Smooth muscle cell (in vitro differentiated cells): ENCODE data around the gene NAV2. TPM values are rescaled to one million over a fixed set of nuclear protein-coding genes. Genes with fewer than 3 reads are reported as not detected.
A peak's percentile ranks its signal among the peaks of the same experiment; 100 is the strongest.

Experiments
- DNase-seq: peaks from one replicate; lab custom pipeline; 2025; ENCODE audit not compliant: unreplicated experiment; lab: John Stamatoyannopoulos, UW
- H2AFZ ChIP-seq: fragments of 200-600 bp; sonication (generic); 2 replicates; pipeline ENCODE4 v1.6.0; 2016; ENCODE audit warnings: antibody characterized with exemption, low read depth, mild to moderate bottlenecking
- H3F3A ChIP-seq: fragments of 200-600 bp; sonication (generic); 2 replicates; pipeline ENCODE4 v1.6.0; 2017; ENCODE audit warnings: antibody characterized with exemption, low read depth
- H3K27ac ChIP-seq: fragments of 200-600 bp; sonication (generic); 2 replicates; pipeline ENCODE4 v1.5.1; 2016; ENCODE audit warnings: low read depth, mild to moderate bottlenecking
- H3K27me3 ChIP-seq: fragments of 200-600 bp; sonication (generic); 2 replicates; pipeline ENCODE4 v1.6.1; 2016; ENCODE audit warnings: low read depth, mild to moderate bottlenecking
- H3K36me3 ChIP-seq: fragments of 200-600 bp; sonication (generic); 2 replicates; pipeline ENCODE4 v1.5.1; 2016; ENCODE audit warnings: low read depth
- H3K4me1 ChIP-seq: fragments of 200-600 bp; sonication (generic); 2 replicates; pipeline ENCODE4 v1.5.1; 2016; ENCODE audit warnings: low read depth
- H3K4me2 ChIP-seq: fragments of 200-600 bp; sonication (generic); 2 replicates; pipeline ENCODE4 v1.6.0; 2016; ENCODE audit warnings: mild to moderate bottlenecking
- H3K4me3 ChIP-seq: fragments of 200-600 bp; sonication (generic); 2 replicates; pipeline ENCODE4 v1.5.1; 2016; ENCODE audit warnings: mild to moderate bottlenecking
- H3K79me2 ChIP-seq: fragments of 200-600 bp; sonication (generic); 2 replicates; pipeline ENCODE4 v1.6.0; 2016; ENCODE audit warnings: low read depth, mild to moderate bottlenecking
- H3K9ac ChIP-seq: fragments of 200-600 bp; sonication (generic); 2 replicates; pipeline ENCODE4 v1.6.0; 2016; ENCODE audit warnings: low read depth
- H3K9me3 ChIP-seq: fragments of 200-600 bp; sonication (generic); replicated peaks from 2 replicates; pipeline ENCODE4 v1.5.1; 2016; ENCODE audit warnings: low read depth
- H4K20me1 ChIP-seq: fragments of 200-600 bp; sonication (generic); 2 replicates; pipeline ENCODE4 v1.6.0; 2016; ENCODE audit warnings: low read depth
- WGBS: methylation state at CpG from one replicate; pipeline ENCODE4 v1.1.7; 2016; ENCODE audit warnings: low lambda C conversion rate; 5-methylcytosine and 5-hydroxymethylcytosine counted together
- polyA plus RNA-seq: library from polyadenylated mRNA; unstranded; fragments of >200 nt; fragmentation: Nextera tagmentation; extraction: Ambion mirVana; gene quantifications from 2 replicates; pipeline ENCODE4 v1.2.1, GENCODE V29; 2016
- total RNA-seq: library from RNA; depleted of rRNA; stranded (reverse); fragments of >200 nt; gene quantifications from 2 replicates; pipeline ENCODE4 v1.2.3, GENCODE V29; 2014
- TF ChIP-seq, protein P1 (sequence below): fragments of 200-600 bp; sonication (generic); IDR thresholded peaks from 2 replicates; pipeline ENCODE4 v1.5.1; 2017; ENCODE audit warnings: borderline replicate concordance, mild to moderate bottlenecking, antibody characterized with exemption; ENCODE audit not compliant: insufficient read depth, poor library complexity, severe bottlenecking

The NAV2 gene
- total and polyA plus RNA-seq, 2 experiments from 2014 or later: 14.1 to 67.5 TPM

GRCh38 chr11:19954899-19955298, 242.3 kb downstream of the NAV2 start:
- TF ChIP-seq, protein P1, sequence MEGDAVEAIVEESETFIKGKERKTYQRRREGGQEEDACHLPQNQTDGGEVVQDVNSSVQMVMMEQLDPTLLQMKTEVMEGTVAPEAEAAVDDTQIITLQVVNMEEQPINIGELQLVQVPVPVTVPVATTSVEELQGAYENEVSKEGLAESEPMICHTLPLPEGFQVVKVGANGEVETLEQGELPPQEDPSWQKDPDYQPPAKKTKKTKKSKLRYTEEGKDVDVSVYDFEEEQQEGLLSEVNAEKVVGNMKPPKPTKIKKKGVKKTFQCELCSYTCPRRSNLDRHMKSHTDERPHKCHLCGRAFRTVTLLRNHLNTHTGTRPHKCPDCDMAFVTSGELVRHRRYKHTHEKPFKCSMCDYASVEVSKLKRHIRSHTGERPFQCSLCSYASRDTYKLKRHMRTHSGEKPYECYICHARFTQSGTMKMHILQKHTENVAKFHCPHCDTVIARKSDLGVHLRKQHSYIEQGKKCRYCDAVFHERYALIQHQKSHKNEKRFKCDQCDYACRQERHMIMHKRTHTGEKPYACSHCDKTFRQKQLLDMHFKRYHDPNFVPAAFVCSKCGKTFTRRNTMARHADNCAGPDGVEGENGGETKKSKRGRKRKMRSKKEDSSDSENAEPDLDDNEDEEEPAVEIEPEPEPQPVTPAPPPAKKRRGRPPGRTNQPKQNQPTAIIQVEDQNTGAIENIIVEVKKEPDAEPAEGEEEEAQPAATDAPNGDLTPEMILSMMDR: no peak
- DNase-seq: no peak
- peaks cover 28% of the 10 kb centered on the region for H3F3A ChIP-seq
- H3K27ac ChIP-seq: no peak overlapping the region
- H2AFZ ChIP-seq: no peak overlapping the region
- peaks cover 41% of the 10 kb centered on the region for H3K4me1 ChIP-seq
- H3K4me2 ChIP-seq: no peak overlapping the region
- no peaks in the 10 kb centered on the region for H3K27me3 ChIP-seq
- no peaks in the 10 kb centered on the region for H4K20me1 ChIP-seq
- H3K36me3 ChIP-seq: no peaks in the 10 kb centered on the region
- no peak overlapping the region for H3K9ac ChIP-seq
- no peaks in the 10 kb centered on the region for H3K79me2 ChIP-seq
- H3K9me3 ChIP-seq: no peaks in the 10 kb centered on the region
- no peak overlapping the region for H3K4me3 ChIP-seq

- no peaks in the 10 kb centered on the region for H3K27me3 ChIP-seq
- H3K4me1 ChIP-seq: peaks cover 41% of the 10 kb centered on the region
- H3K4me3 ChIP-seq: no peak overlapping the region
- H3K36me3 ChIP-seq: no peaks in the 10 kb centered on the region
- H2AFZ ChIP-seq: no peak overlapping the region
- peaks cover 28% of the 10 kb centered on the region for H3F3A ChIP-seq
- TF ChIP-seq, protein P1: no peak
- H3K4me2 ChIP-seq: no peak overlapping the region
- H3K79me2 ChIP-seq: no peaks in the 10 kb centered on the region
- DNase-seq: no peak
- WGBS: 52% methylated on average over 7 of the region's 7 CpGs
- H3K27ac ChIP-seq: no peak overlapping the region
- H3K9ac ChIP-seq: no peak overlapping the region
- H4K20me1 ChIP-seq: no peaks in the 10 kb centered on the region
- no peaks in the 10 kb centered on the region for H3K9me3 ChIP-seq
Observed at GRCh38 chr11:19955660-19956059, 243.0 kb downstream of the NAV2 start.

GRCh38 chr11:19956228-19956627, 243.6 kb downstream of the NAV2 start:
- Histone ChIP-seq H3K4me2 (no peak overlapping the region), H2AFZ (no peak overlapping the region), H3F3A (peaks cover 28% of the 10 kb centered on the region), H3K36me3 (no peaks in the 10 kb centered on the region), H3K9ac (no peak overlapping the region), H3K27me3 (no peaks in the 10 kb centered on the region), H3K4me3 (no peak overlapping the region), H3K79me2 (no peaks in the 10 kb centered on the region), H3K4me1 (peaks cover 41% of the 10 kb centered on the region), H3K9me3 (no peaks in the 10 kb centered on the region), H3K27ac (no peak overlapping the region), H4K20me1 (no peaks in the 10 kb centered on the region)
- DNase-seq: no peak
- TF ChIP-seq, protein P1: no peak
- 97% methylated on average over 3 of the region's 4 CpGs for WGBS

GRCh38 chr11:19957294-19957943, 244.8 kb downstream of the NAV2 start:
- Histone ChIP-seq H3K79me2 (no peaks in the 10 kb centered on the region), H3F3A (peaks cover 23% of the 10 kb centered on the region), H3K4me3 (no peak overlapping the region), H3K4me1 (peaks cover 32% of the 10 kb centered on the region), H3K9me3 (no peaks in the 10 kb centered on the region), H2AFZ (no peak overlapping the region), H3K9ac (peak overlapping the region; percentile 69), H3K27ac (peak overlapping the region; percentile 97), H3K4me2 (peak overlapping the region; percentile 75), H4K20me1 (no peaks in the 10 kb centered on the region), H3K36me3 (no peaks in the 10 kb centered on the region), H3K27me3 (no peaks in the 10 kb centered on the region)
- DNase-seq: no peak
- TF ChIP-seq, protein P1: no peak
- 18% methylated on average over 7 of the region's 7 CpGs for WGBS
